ENCODE measurements around the gene SLC26A11.
A peak's percentile ranks its signal among the peaks of the same experiment; 100 is the strongest.

The SLC26A11 gene

DNA sequence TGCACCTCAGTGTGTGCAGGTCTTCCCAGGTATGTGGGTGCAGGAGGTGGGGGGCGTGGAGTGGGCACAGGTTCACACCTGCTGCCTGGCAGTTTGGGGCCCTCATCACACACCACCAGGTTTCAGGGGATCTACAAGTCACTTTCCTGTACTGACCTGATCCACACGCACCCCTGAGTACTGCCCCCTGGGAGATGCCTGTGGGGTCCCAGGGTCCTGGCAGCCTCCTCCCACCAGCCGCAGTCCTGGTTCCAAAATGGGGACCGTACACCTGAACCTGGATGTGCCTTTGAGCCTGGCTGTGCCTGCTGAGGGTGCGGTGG is 66.4 kb downstream of the SLC26A11 start:
- no peak for DNase-seq (ENCODE audit: low read depth in 1 of 2, low spot score in 1 of 2)
- TF ChIP-seq REST (IDR thresholded peaks at IDR 0.05; ENCODE audit: insufficient replicate concordance, low read depth), result no peak
- TF ChIP-seq SPI1 (IDR thresholded peaks at IDR 0.05; ENCODE audit: borderline replicate concordance, low read depth), result no peak
- Histone ChIP-seq H3K4me3 (replicated peaks; ENCODE audit: insufficient read depth, low read length) (no peak overlapping the region), H3K27ac (replicated peaks) (no peak overlapping the region), H3K27me3 (ENCODE audit: insufficient read depth, poor library complexity, severe bottlenecking) (no peaks in the 10 kb centered on the region)

- Histone ChIP-seq H3K4me3 (replicated peaks; ENCODE audit: insufficient read depth, low read length) (no peak overlapping the region), H3K27ac (replicated peaks) (no peak overlapping the region; the same call in 1 of the 2 replicates), H3K27me3 (ENCODE audit: insufficient read depth, poor library complexity, severe bottlenecking) (no peaks in the 10 kb centered on the region)
- DNase-seq (ENCODE audit: low read depth in 1 of 2, low spot score in 1 of 2), result no peak
- TF ChIP-seq POLR2AphosphoS5 (IDR thresholded peaks at IDR 0.05; ENCODE audit: low read depth) (no peak), GABPA (IDR thresholded peaks at IDR 0.05; ENCODE audit: low read depth) (no peak), REST (IDR thresholded peaks at IDR 0.05; ENCODE audit: insufficient replicate concordance, low read depth) (no peak), SPI1 (IDR thresholded peaks at IDR 0.05; ENCODE audit: borderline replicate concordance, low read depth) (no peak)
- TF ChIP-seq, protein P1, sequence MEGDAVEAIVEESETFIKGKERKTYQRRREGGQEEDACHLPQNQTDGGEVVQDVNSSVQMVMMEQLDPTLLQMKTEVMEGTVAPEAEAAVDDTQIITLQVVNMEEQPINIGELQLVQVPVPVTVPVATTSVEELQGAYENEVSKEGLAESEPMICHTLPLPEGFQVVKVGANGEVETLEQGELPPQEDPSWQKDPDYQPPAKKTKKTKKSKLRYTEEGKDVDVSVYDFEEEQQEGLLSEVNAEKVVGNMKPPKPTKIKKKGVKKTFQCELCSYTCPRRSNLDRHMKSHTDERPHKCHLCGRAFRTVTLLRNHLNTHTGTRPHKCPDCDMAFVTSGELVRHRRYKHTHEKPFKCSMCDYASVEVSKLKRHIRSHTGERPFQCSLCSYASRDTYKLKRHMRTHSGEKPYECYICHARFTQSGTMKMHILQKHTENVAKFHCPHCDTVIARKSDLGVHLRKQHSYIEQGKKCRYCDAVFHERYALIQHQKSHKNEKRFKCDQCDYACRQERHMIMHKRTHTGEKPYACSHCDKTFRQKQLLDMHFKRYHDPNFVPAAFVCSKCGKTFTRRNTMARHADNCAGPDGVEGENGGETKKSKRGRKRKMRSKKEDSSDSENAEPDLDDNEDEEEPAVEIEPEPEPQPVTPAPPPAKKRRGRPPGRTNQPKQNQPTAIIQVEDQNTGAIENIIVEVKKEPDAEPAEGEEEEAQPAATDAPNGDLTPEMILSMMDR (IDR thresholded peaks at IDR 0.05; ENCODE audit: insufficient read depth, low read length), result no peak
Measured at GRCh38 chr17:80287038-80287437, 66.8 kb downstream of the SLC26A11 start.

DNA sequence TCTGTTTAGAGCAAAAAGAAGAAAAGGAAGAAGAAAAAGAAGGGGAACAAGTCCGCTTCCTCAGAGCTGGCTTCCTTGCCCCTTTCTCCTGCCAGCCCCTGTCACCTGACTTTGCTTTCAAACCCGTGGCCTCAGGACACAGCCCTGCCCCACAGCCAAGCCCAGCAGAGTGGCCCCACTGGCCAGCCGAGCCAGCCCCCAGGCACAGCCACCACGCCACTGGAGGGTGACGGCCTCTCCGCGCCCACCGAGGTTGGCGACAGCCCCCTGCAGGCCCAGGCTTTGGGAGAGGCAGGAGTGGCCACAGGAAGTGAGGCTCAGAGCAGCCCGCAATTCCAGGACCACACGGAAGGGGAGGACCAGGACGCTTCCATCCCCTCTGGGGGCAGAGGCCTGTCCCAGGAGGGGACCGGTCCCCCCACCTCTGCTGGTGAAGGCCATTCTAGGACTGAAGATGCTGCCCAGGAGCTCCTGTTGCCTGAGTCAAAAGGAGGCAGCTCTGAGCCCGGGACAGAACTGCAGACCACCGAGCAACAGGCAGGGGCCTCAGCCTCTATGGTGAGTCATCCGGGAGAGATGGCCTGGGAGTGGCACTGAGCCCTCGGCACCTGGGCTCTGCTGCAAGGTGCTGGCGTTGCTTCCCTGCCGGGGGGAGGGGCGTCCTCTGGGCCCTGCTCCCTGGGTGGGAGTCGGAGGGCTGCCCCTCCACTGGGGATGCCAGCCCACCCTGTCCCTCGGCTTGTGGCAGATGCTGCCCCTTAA is 67.8 kb downstream of the SLC26A11 start:
- TF ChIP-seq SPI1 (IDR thresholded peaks at IDR 0.05; ENCODE audit: borderline replicate concordance, low read depth) (no peak), GABPA (IDR thresholded peaks at IDR 0.05; ENCODE audit: low read depth) (no peak), REST (IDR thresholded peaks at IDR 0.05; ENCODE audit: insufficient replicate concordance, low read depth) (no peak), POLR2AphosphoS5 (IDR thresholded peaks at IDR 0.05; ENCODE audit: low read depth) (no peak)
- TF ChIP-seq, protein P1 (IDR thresholded peaks at IDR 0.05; ENCODE audit: insufficient read depth, low read length), result no peak
- no peak overlapping the region for H3K4me3 ChIP-seq (replicated peaks; ENCODE audit: insufficient read depth, low read length)
- H3K27me3 ChIP-seq (ENCODE audit: insufficient read depth, poor library complexity, severe bottlenecking), result no peaks in the 10 kb centered on the region
- H3K27ac ChIP-seq (replicated peaks), result peak overlapping the region; percentile 53
- DNase-seq (ENCODE audit: low read depth in 1 of 2, low spot score in 1 of 2), result no peak
